ENCODE data around the gene BCL11B. TPM values are rescaled to one million over a fixed set of nuclear protein-coding genes. Genes with fewer than 3 reads are reported as not detected.

BCL11B gene
- total RNA-seq, 2 experiments from 2014 or later, result not detected

GRCh38 chr14:99267381-99267780 is 4.6 kb downstream of the BCL11B start:
- no peak for DNase-seq (ENCODE audit: low spot score)
- no peak overlapping the region for H3K27ac ChIP-seq (ENCODE audit: low read depth, low read length, poor library complexity, severe bottlenecking)
- no peak overlapping the region for H2AFZ ChIP-seq (ENCODE audit: low read length)
- intact Hi-C loops (cut with micrococcal nuclease; ENCODE audit: unreplicated experiment), result no loop called here
- CTCF ChIA-PET (ENCODE audit: unreplicated experiment), result no interaction called here
- no peaks in the 10 kb centered on the region for H3K4me1 ChIP-seq (ENCODE audit: insufficient read depth, low read length, poor library complexity, severe bottlenecking)
- no peaks in the 10 kb centered on the region for H3K36me3 ChIP-seq (ENCODE audit: insufficient read depth, low read length)
- no TSS peak for BruUV-seq (replicated peaks)
- TF ChIP-seq CTCF (conservative IDR thresholded peaks at IDR 0.05; ENCODE audit: low read length) (no peak), EZH2phosphoT487 (IDR thresholded peaks at IDR 0.05; ENCODE audit: borderline replicate concordance, low read depth, low read length) (no peak)
- no peak overlapping the region for H3K4me2 ChIP-seq (ENCODE audit: low read length)
- H3K9me3 ChIP-seq (ENCODE audit: low read length), result no peaks in the 10 kb centered on the region
- no peak overlapping the region for H3K4me3 ChIP-seq (ENCODE audit: low read depth, low read length, poor library complexity, severe bottlenecking)
- POLR2A ChIA-PET, result no interaction called here
- H4K20me1 ChIP-seq (ENCODE audit: insufficient read depth, low read length), result no peaks in the 10 kb centered on the region
- H3K9me2 ChIP-seq (ENCODE audit: insufficient read depth, low read length), result no peaks in the 10 kb centered on the region
- no peaks in the 10 kb centered on the region for H3K79me2 ChIP-seq (ENCODE audit: insufficient read depth, low read depth, low read length)

DNA sequence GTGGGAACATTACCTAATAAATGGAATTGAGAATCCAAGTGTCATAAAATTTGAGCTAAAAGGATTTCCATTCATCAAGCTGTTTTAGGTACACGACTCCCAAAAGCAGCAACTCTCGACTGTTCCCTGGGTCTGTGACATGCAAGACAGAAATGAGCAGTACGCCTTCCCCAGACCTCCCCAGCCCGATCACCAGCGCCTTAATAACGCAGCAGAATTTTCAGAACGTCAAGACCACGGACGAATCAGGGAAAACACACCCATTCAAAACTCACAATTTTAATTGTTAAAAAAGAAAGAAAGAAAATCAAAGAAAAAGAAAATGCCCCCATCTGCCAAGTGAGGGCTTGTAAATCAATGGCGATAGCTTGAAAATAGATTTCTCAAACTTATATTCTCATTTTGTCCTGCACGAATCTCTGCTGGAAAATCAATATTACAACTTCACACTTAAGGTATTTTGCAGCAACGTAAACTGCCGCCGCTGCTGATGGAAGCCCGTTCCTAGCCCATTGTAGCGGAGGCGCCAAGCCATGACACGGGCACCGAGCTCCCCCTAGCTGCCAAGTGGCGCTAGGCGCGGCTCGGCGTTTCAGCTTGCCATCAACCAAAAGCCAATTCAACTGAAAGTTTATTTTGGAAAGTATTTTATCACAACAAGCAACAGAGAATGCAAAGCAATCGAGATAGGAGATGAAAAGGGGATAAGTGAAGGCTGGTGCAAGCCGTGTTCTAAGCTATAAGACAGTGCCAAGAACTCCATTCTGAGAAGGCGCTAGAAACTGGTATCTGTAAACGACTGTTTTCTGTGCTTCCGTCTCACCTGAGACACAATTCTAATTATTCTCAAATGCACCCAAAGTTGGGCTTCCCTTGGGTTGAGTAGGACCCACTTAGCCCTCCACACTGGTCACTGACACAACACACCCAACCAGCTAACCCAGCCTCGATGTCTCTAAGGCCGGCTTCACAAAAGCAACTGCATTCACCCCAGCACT is 5.5 kb downstream of the BCL11B start:
- no peaks in the 10 kb centered on the region for H3K36me3 ChIP-seq (ENCODE audit: insufficient read depth, low read length)
- no peak overlapping the region for H2AFZ ChIP-seq (ENCODE audit: low read length)
- no peak overlapping the region for H3K4me3 ChIP-seq (ENCODE audit: low read depth, low read length, poor library complexity, severe bottlenecking)
- no peak overlapping the region for H3K27ac ChIP-seq (ENCODE audit: low read depth, low read length, poor library complexity, severe bottlenecking)
- H4K20me1 ChIP-seq (ENCODE audit: insufficient read depth, low read length), result no peaks in the 10 kb centered on the region
- no peak for TF ChIP-seq EZH2phosphoT487 (IDR thresholded peaks at IDR 0.05; ENCODE audit: borderline replicate concordance, low read depth, low read length)
- peak; percentile 100 for TF ChIP-seq CTCF (conservative IDR thresholded peaks at IDR 0.05; ENCODE audit: low read length)
- intact Hi-C loops (cut with micrococcal nuclease; ENCODE audit: unreplicated experiment), result loop anchor here (1.0 kb wide), 1 partner anchor 1128 kb away; no protein-coding TSS in a partner anchor
- BruUV-seq (replicated peaks), result no TSS peak
- peak; percentile 58 for DNase-seq (ENCODE audit: low spot score)
- H3K9me2 ChIP-seq (ENCODE audit: insufficient read depth, low read length), result no peaks in the 10 kb centered on the region
- CTCF ChIA-PET (ENCODE audit: unreplicated experiment), result no interaction called here
- H3K4me1 ChIP-seq (ENCODE audit: insufficient read depth, low read length, poor library complexity, severe bottlenecking), result no peaks in the 10 kb centered on the region
- H3K79me2 ChIP-seq (ENCODE audit: insufficient read depth, low read depth, low read length), result no peaks in the 10 kb centered on the region
- no peaks in the 10 kb centered on the region for H3K9me3 ChIP-seq (ENCODE audit: low read length)
- H3K4me2 ChIP-seq (ENCODE audit: low read length), result no peak overlapping the region
- POLR2A ChIA-PET, result no interaction called here

- TF ChIP-seq CTCF (conservative IDR thresholded peaks at IDR 0.05; ENCODE audit: low read length) (no peak), EZH2phosphoT487 (IDR thresholded peaks at IDR 0.05; ENCODE audit: borderline replicate concordance, low read depth, low read length) (no peak)
- H2AFZ ChIP-seq (ENCODE audit: low read length), result no peak overlapping the region
- H3K4me1 ChIP-seq (ENCODE audit: insufficient read depth, low read length, poor library complexity, severe bottlenecking), result no peaks in the 10 kb centered on the region
- DNase-seq (ENCODE audit: low spot score), result no peak
- intact Hi-C loops (cut with micrococcal nuclease; ENCODE audit: unreplicated experiment), result no loop called here
- H4K20me1 ChIP-seq (ENCODE audit: insufficient read depth, low read length), result no peaks in the 10 kb centered on the region
- H3K36me3 ChIP-seq (ENCODE audit: insufficient read depth, low read length), result no peaks in the 10 kb centered on the region
- no peaks in the 10 kb centered on the region for H3K79me2 ChIP-seq (ENCODE audit: insufficient read depth, low read depth, low read length)
- ChIA-PET CTCF (ENCODE audit: unreplicated experiment) (no interaction called here), POLR2A (no interaction called here)
- no peaks in the 10 kb centered on the region for H3K9me2 ChIP-seq (ENCODE audit: insufficient read depth, low read length)
- no TSS peak for BruUV-seq (replicated peaks)
- H3K4me2 ChIP-seq (ENCODE audit: low read length), result no peak overlapping the region
- H3K27ac ChIP-seq (ENCODE audit: low read depth, low read length, poor library complexity, severe bottlenecking), result no peak overlapping the region
- H3K9me3 ChIP-seq (ENCODE audit: low read length), result no peaks in the 10 kb centered on the region
- no peak overlapping the region for H3K4me3 ChIP-seq (ENCODE audit: low read depth, low read length, poor library complexity, severe bottlenecking)
Observed at GRCh38 chr14:99265571-99265970, 6.4 kb downstream of the BCL11B start.

Data from OCI-LY7 (cell line).